ENCODE measurements around the gene LRRC61. TPM values are rescaled to one million over a fixed set of nuclear protein-coding genes. Genes with fewer than 3 reads are reported as not detected.

The LRRC61 gene
- polyA plus RNA-seq, 2 donors = 5.2 to 8.3 TPM

GRCh38 chr7:150337659-150338081 is 14.5 kb downstream of the LRRC61 start:
- Histone ChIP-seq H3K4me1 (ENCODE audit: control insufficient read depth in 2 of 2, insufficient read depth in 2 of 2, low read length in 1 of 2) (peaks cover 6 to 24% of the 10 kb centered on the region in 2 donors), H3K27me3 (ENCODE audit: control insufficient read depth in 1 of 2, insufficient read depth in 2 of 2, low read length in 2 of 2) (peaks cover 0 to 8% of the 10 kb centered on the region in 2 donors), H3K36me3 (ENCODE audit: control insufficient read depth in 2 of 2, insufficient read depth in 2 of 2, low read length in 1 of 2) (peaks cover 0 to 12% of the 10 kb centered on the region in 2 donors), H3K27ac (ENCODE audit: low read depth in 2 of 2, low read length in 1 of 2) (no peak overlapping the region), H3K4me3 (ENCODE audit: low read depth in 1 of 2, low read length in 2 of 2) (no peak overlapping the region), H3K9me3 (ENCODE audit: control insufficient read depth in 2 of 2, insufficient read depth in 1 of 2, low read depth in 1 of 2, low read length in 1 of 2) (peaks cover 0 to 2% of the 10 kb centered on the region in 2 donors)
- WGBS, 2 donors = 81 to 85% methylated on average over 6 of the region's 6 CpGs

GRCh38 chr7:150338166-150338829 is 15.1 kb downstream of the LRRC61 start:
- WGBS, 2 donors = 80 to 83% methylated on average over 11 of the region's 11 CpGs
- Histone ChIP-seq H3K27me3 (ENCODE audit: control insufficient read depth in 1 of 2, insufficient read depth in 2 of 2, low read length in 2 of 2) (peaks cover 0 to 8% of the 10 kb centered on the region in 2 donors), H3K9me3 (ENCODE audit: control insufficient read depth in 2 of 2, insufficient read depth in 1 of 2, low read depth in 1 of 2, low read length in 1 of 2) (peaks cover 0 to 2% of the 10 kb centered on the region in 2 donors), H3K4me3 (ENCODE audit: low read depth in 1 of 2, low read length in 2 of 2) (no peak overlapping the region), H3K4me1 (ENCODE audit: control insufficient read depth in 2 of 2, insufficient read depth in 2 of 2, low read length in 1 of 2) (peaks cover 6 to 24% of the 10 kb centered on the region in 2 donors), H3K27ac (ENCODE audit: low read depth in 2 of 2, low read length in 1 of 2) (peak overlapping the region in 1 of 2 donors; percentile 6), H3K36me3 (ENCODE audit: control insufficient read depth in 2 of 2, insufficient read depth in 2 of 2, low read length in 1 of 2) (peaks cover 0 to 12% of the 10 kb centered on the region in 2 donors)

GRCh38 chr7:150339409-150339809 is 16.3 kb downstream of the LRRC61 start:
- WGBS, 2 donors = 49 to 55% methylated on average over 9 of the region's 9 CpGs
- peaks cover 0 to 4% of the 10 kb centered on the region in 2 donors for H3K9me3 ChIP-seq (ENCODE audit: control insufficient read depth in 2 of 2, insufficient read depth in 1 of 2, low read depth in 1 of 2, low read length in 1 of 2)
- H3K27ac ChIP-seq (ENCODE audit: low read depth in 2 of 2, low read length in 1 of 2) = peak overlapping the region in 1 of 2 donors; percentile 16
- H3K27me3 ChIP-seq (ENCODE audit: control insufficient read depth in 1 of 2, insufficient read depth in 2 of 2, low read length in 2 of 2) = peaks cover 0 to 8% of the 10 kb centered on the region in 2 donors
- H3K36me3 ChIP-seq (ENCODE audit: control insufficient read depth in 2 of 2, insufficient read depth in 2 of 2, low read length in 1 of 2) = peaks cover 0 to 9% of the 10 kb centered on the region in 2 donors
- no peak overlapping the region for H3K4me3 ChIP-seq (ENCODE audit: low read depth in 1 of 2, low read length in 2 of 2)
- peaks cover 4 to 24% of the 10 kb centered on the region in 2 donors for H3K4me1 ChIP-seq (ENCODE audit: control insufficient read depth in 2 of 2, insufficient read depth in 2 of 2, low read length in 1 of 2)

- Histone ChIP-seq H3K9me3 (ENCODE audit: control insufficient read depth in 2 of 2, insufficient read depth in 1 of 2, low read depth in 1 of 2, low read length in 1 of 2) (peaks cover 0 to 4% of the 10 kb centered on the region in 2 donors), H3K4me3 (ENCODE audit: low read depth in 1 of 2, low read length in 2 of 2) (peak overlapping the region; percentile 32 to 34), H3K36me3 (ENCODE audit: control insufficient read depth in 2 of 2, insufficient read depth in 2 of 2, low read length in 1 of 2) (peaks cover 0 to 9% of the 10 kb centered on the region in 2 donors), H3K27me3 (ENCODE audit: control insufficient read depth in 1 of 2, insufficient read depth in 2 of 2, low read length in 2 of 2) (peaks cover 0 to 8% of the 10 kb centered on the region in 2 donors), H3K27ac (ENCODE audit: low read depth in 2 of 2, low read length in 1 of 2) (peak overlapping the region; percentile 37 to 48), H3K4me1 (ENCODE audit: control insufficient read depth in 2 of 2, insufficient read depth in 2 of 2, low read length in 1 of 2) (peaks cover 3 to 24% of the 10 kb centered on the region in 2 donors)
- 15 to 18% methylated on average over 38 to 39 of the region's 39 CpGs for WGBS, 2 donors
Measured at GRCh38 chr7:150340024-150340749, 17.0 kb downstream of the LRRC61 start.

GRCh38 chr7:150340875-150341262 is 17.7 kb downstream of the LRRC61 start:
- WGBS, 2 donors = 7% methylated on average over 25 to 29 of the region's 29 CpGs
- Histone ChIP-seq H3K27me3 (ENCODE audit: control insufficient read depth in 1 of 2, insufficient read depth in 2 of 2, low read length in 2 of 2) (peaks cover 0 to 8% of the 10 kb centered on the region in 2 donors), H3K4me1 (ENCODE audit: control insufficient read depth in 2 of 2, insufficient read depth in 2 of 2, low read length in 1 of 2) (peaks cover 3 to 24% of the 10 kb centered on the region in 2 donors), H3K4me3 (ENCODE audit: low read depth in 1 of 2, low read length in 2 of 2) (peak overlapping the region; percentile 30 to 32), H3K36me3 (ENCODE audit: control insufficient read depth in 2 of 2, insufficient read depth in 2 of 2, low read length in 1 of 2) (peaks cover 0 to 9% of the 10 kb centered on the region in 2 donors), H3K9me3 (ENCODE audit: control insufficient read depth in 2 of 2, insufficient read depth in 1 of 2, low read depth in 1 of 2, low read length in 1 of 2) (peaks cover 0 to 4% of the 10 kb centered on the region in 2 donors), H3K27ac (ENCODE audit: low read depth in 2 of 2, low read length in 1 of 2) (peak overlapping the region; percentile 34 to 71)

- peaks cover 0 to 4% of the 10 kb centered on the region in 2 donors for H3K9me3 ChIP-seq (ENCODE audit: control insufficient read depth in 2 of 2, insufficient read depth in 1 of 2, low read depth in 1 of 2, low read length in 1 of 2)
- peaks cover 3 to 22% of the 10 kb centered on the region in 2 donors for H3K4me1 ChIP-seq (ENCODE audit: control insufficient read depth in 2 of 2, insufficient read depth in 2 of 2, low read length in 1 of 2)
- peak within 1 kb of the TSS; percentile 32 to 34 for H3K4me3 ChIP-seq (ENCODE audit: low read depth in 1 of 2, low read length in 2 of 2)
- WGBS, 2 donors = 14 to 22% methylated on average over 36 to 49 of the region's 49 CpGs
- peak within 1 kb of the TSS; percentile 37 to 71 for H3K27ac ChIP-seq (ENCODE audit: low read depth in 2 of 2, low read length in 1 of 2)
- peaks cover 0 to 8% of the 10 kb centered on the region in 2 donors for H3K27me3 ChIP-seq (ENCODE audit: control insufficient read depth in 1 of 2, insufficient read depth in 2 of 2, low read length in 2 of 2)
- peaks cover 0 to 9% of the 10 kb centered on the region in 2 donors for H3K36me3 ChIP-seq (ENCODE audit: control insufficient read depth in 2 of 2, insufficient read depth in 2 of 2, low read length in 1 of 2)
Measured at GRCh38 chr7:150341263-150342120, 18.3 kb downstream of the LRRC61 start, which contains the start of gene RARRES2. Gene RARRES2 (minus strand): TSS chr7:150341629. CDS start chr7:150340609, 1,020 bp downstream.

GRCh38 chr7:150342121-150342408 is 18.9 kb downstream of the LRRC61 start:
- Histone ChIP-seq H3K9me3 (ENCODE audit: control insufficient read depth in 2 of 2, insufficient read depth in 1 of 2, low read depth in 1 of 2, low read length in 1 of 2) (peaks cover 0 to 4% of the 10 kb centered on the region in 2 donors), H3K27me3 (ENCODE audit: control insufficient read depth in 1 of 2, insufficient read depth in 2 of 2, low read length in 2 of 2) (peaks cover 0 to 8% of the 10 kb centered on the region in 2 donors), H3K4me3 (ENCODE audit: low read depth in 1 of 2, low read length in 2 of 2) (no peak overlapping the region), H3K27ac (ENCODE audit: low read depth in 2 of 2, low read length in 1 of 2) (peak overlapping the region in 1 of 2 donors; percentile 57), H3K4me1 (ENCODE audit: control insufficient read depth in 2 of 2, insufficient read depth in 2 of 2, low read length in 1 of 2) (peaks cover 3 to 17% of the 10 kb centered on the region in 2 donors), H3K36me3 (ENCODE audit: control insufficient read depth in 2 of 2, insufficient read depth in 2 of 2, low read length in 1 of 2) (peaks cover 0 to 7% of the 10 kb centered on the region in 2 donors)
- WGBS, 2 donors = 87 to 88% methylated on average over 9 of the region's 9 CpGs

GRCh38 chr7:150343225-150343624 is 20.1 kb downstream of the LRRC61 start:
- Histone ChIP-seq H3K27me3 (ENCODE audit: control insufficient read depth in 1 of 2, insufficient read depth in 2 of 2, low read length in 2 of 2) (peaks cover 0 to 8% of the 10 kb centered on the region in 2 donors), H3K36me3 (ENCODE audit: control insufficient read depth in 2 of 2, insufficient read depth in 2 of 2, low read length in 1 of 2) (no peaks in the 10 kb centered on the region), H3K4me1 (ENCODE audit: control insufficient read depth in 2 of 2, insufficient read depth in 2 of 2, low read length in 1 of 2) (peaks cover 3 to 10% of the 10 kb centered on the region in 2 donors), H3K4me3 (ENCODE audit: low read depth in 1 of 2, low read length in 2 of 2) (no peak overlapping the region), H3K27ac (ENCODE audit: low read depth in 2 of 2, low read length in 1 of 2) (no peak overlapping the region), H3K9me3 (ENCODE audit: control insufficient read depth in 2 of 2, insufficient read depth in 1 of 2, low read depth in 1 of 2, low read length in 1 of 2) (peaks cover 0 to 4% of the 10 kb centered on the region in 2 donors)
- 76 to 82% methylated on average over 2 of the region's 2 CpGs for WGBS, 2 donors

GRCh38 chr7:150344299-150344698 is 21.1 kb downstream of the LRRC61 start:
- peaks cover 0 to 8% of the 10 kb centered on the region in 2 donors for H3K27me3 ChIP-seq (ENCODE audit: control insufficient read depth in 1 of 2, insufficient read depth in 2 of 2, low read length in 2 of 2)
- H3K4me3 ChIP-seq (ENCODE audit: low read depth in 1 of 2, low read length in 2 of 2) = no peak overlapping the region
- H3K27ac ChIP-seq (ENCODE audit: low read depth in 2 of 2, low read length in 1 of 2) = no peak overlapping the region
- peaks cover 3 to 10% of the 10 kb centered on the region in 2 donors for H3K4me1 ChIP-seq (ENCODE audit: control insufficient read depth in 2 of 2, insufficient read depth in 2 of 2, low read length in 1 of 2)
- peaks cover 0 to 4% of the 10 kb centered on the region in 2 donors for H3K9me3 ChIP-seq (ENCODE audit: control insufficient read depth in 2 of 2, insufficient read depth in 1 of 2, low read depth in 1 of 2, low read length in 1 of 2)
- H3K36me3 ChIP-seq (ENCODE audit: control insufficient read depth in 2 of 2, insufficient read depth in 2 of 2, low read length in 1 of 2) = no peaks in the 10 kb centered on the region
